Stimulated activated CD4-positive, alpha-beta T cell treated with anti-CD3 and anti-CD28 coated beads, Interleukin-12 subunit alpha, Interleukin-12 subunit beta, amount 100 ng/mL, for 4 hours (primary cell): ENCODE measurements around the gene CCDC15.
"Not testable (repeated sequence)": the region's sequence is repeated elsewhere in the genome, so short reads cannot be mapped to it uniquely, and the experiment has no call there.

Experiments
- DNase-seq: peaks from one replicate; pipeline ENCODE4 v3.0.0-alpha.2; 2020

The CCDC15 gene

GRCh38 chr11:125001849-125002248 is 47.8 kb downstream of the CCDC15 start:
- no peak for DNase-seq

- DNase-seq: no peak
Measured at GRCh38 chr11:125005491-125005890, 51.5 kb downstream of the CCDC15 start.

GRCh38 chr11:125016413-125016812 is 62.4 kb downstream of the CCDC15 start:
- no peak for DNase-seq

- no peak for DNase-seq
Measured at GRCh38 chr11:125020342-125020741, 66.3 kb downstream of the CCDC15 start.

- no peak for DNase-seq
Measured at GRCh38 chr11:125022551-125022950, 68.5 kb downstream of the CCDC15 start.

GRCh38 chr11:125025968-125026367 is 72.0 kb downstream of the CCDC15 start:
- DNase-seq: no peak

GRCh38 chr11:125029431-125029830 is 75.4 kb downstream of the CCDC15 start:
- not testable (repeated sequence) for DNase-seq

GRCh38 chr11:125036933-125037332 is 82.9 kb downstream of the CCDC15 start:
- no peak for DNase-seq

GRCh38 chr11:125049164-125049792 is 95.3 kb downstream of the CCDC15 start:
- no peak for DNase-seq

- no peak for DNase-seq
Measured at GRCh38 chr11:125052047-125052446, 98.0 kb downstream of the CCDC15 start.

GRCh38 chr11:125053167-125053566 is 99.2 kb downstream of the CCDC15 start:
- DNase-seq: no peak

GRCh38 chr11:125055107-125055715 is 101.2 kb downstream of the CCDC15 start:
- DNase-seq: no peak

- DNase-seq: not testable (repeated sequence)
Measured at GRCh38 chr11:125056111-125056510, 102.1 kb downstream of the CCDC15 start.

- DNase-seq: no peak
Measured at GRCh38 chr11:125056931-125057692, 103.1 kb downstream of the CCDC15 start.

- no peak for DNase-seq
Measured at GRCh38 chr11:125057693-125058016, 103.7 kb downstream of the CCDC15 start.

GRCh38 chr11:125061281-125061680 is 107.3 kb downstream of the CCDC15 start:
- DNase-seq: no peak

- DNase-seq: no peak
Measured at GRCh38 chr11:125062218-125062930, 108.4 kb downstream of the CCDC15 start.

- peak; percentile 24 for DNase-seq
Measured at GRCh38 chr11:125062931-125063428, 109.0 kb downstream of the CCDC15 start, which contains the start of gene SLC37A2. Gene SLC37A2 (plus strand): TSS chr11:125063305. CDS start chr11:125063368, 63 bp downstream.

- no peak for DNase-seq
Measured at GRCh38 chr11:125063429-125064043, 109.5 kb downstream of the CCDC15 start.

- DNase-seq: no peak
Measured at GRCh38 chr11:125064070-125064469, 110.1 kb downstream of the CCDC15 start.

GRCh38 chr11:125068368-125068767 is 114.4 kb downstream of the CCDC15 start:
- DNase-seq: no peak

GRCh38 chr11:125069008-125069407 is 115.0 kb downstream of the CCDC15 start:
- no peak for DNase-seq

GRCh38 chr11:125069796-125070195 is 115.8 kb downstream of the CCDC15 start:
- no peak for DNase-seq
